Endothelial cell of umbilical vein (primary cell): ENCODE measurements around the gene CDH11.

Source experiments
- GATA2 ChIP-seq: IDR thresholded peaks from 2 replicates; pipeline ENCODE4 v1.7.0; 2011; ENCODE audit warnings: low read depth, mild to moderate bottlenecking, moderate library complexity, mixed read lengths, low read length; ENCODE audit not compliant: insufficient read length, insufficient read depth
- MYC ChIP-seq: IDR thresholded peaks from one replicate; pipeline ENCODE4 v1.6.1; 2011; ENCODE audit warnings: mild to moderate bottlenecking, low read depth, low read length
- POLR2A ChIP-seq: IDR thresholded peaks from 2 replicates; pipeline ENCODE4 v1.6.1; 2012; ENCODE audit warnings: low read depth, mild to moderate bottlenecking, control low read depth, low read length
- POLR2AphosphoS5 ChIP-seq: IDR thresholded peaks from 2 replicates; pipeline ENCODE4 v1.6.1; 2012; ENCODE audit warnings: low read depth, mild to moderate bottlenecking, control low read depth, low read length, moderate library complexity; ENCODE audit not compliant: insufficient read depth
- TF ChIP-seq, protein P1 (sequence below), 2 donors: IDR thresholded peaks; 1 replicate in 1 of 2; 2 replicates in 1 of 2; pipeline ENCODE4 v1.5.1; 2011; ENCODE audit warnings: low read length in 2 of 2, mild to moderate bottlenecking in 2 of 2, moderate library complexity in 2 of 2, control low read depth in 1 of 2, inconsistent platforms in 1 of 2, low read depth in 1 of 2; ENCODE audit not compliant: insufficient read depth in 1 of 2; ENCODE audit errors: extremely low read depth in 1 of 2

DNA sequence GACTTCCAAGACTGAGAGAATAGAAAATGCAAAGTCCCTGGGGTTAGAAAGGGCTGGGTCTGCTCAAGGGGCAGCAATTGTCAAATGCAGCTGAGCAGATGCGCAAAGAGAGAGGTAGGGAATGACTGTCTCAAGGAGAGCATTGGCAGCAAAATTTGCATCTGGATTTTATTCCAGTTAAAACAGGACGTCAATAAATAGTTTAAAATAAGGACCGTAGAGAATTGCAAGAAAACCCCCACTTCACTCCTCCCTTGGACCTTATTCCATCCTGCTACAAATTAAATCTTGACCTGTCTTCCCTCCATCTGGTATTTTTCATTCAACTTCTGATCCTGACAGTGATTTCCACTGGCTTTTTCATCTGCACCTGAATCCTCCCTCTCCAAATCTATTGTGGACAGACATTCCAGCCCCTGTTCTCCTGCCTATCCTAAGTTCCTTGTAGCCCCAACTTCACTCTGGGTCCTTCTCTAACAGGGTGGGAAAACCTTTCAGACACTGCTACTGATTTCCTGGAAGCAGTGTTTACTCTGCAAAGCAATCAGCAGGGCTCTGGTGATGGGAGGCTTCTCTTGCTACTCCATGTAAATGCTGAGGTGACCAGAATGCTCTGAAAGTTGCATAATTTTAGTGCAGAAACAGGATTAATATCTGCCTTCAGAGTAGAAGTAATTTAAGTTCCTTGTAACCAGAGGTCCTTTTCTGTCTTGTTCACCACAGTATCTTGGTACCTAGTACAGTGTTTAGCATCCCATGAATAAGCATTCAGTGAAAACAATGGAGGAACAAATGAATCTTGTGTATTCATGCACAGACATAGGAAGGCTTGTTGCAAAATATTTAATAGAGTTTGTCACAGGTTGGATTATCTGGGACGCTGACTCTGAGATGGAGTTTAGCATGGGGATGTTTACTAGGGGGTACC is 79.2 kb downstream of the CDH11 start:
- TF ChIP-seq GATA2 (no peak), POLR2A (no peak), POLR2AphosphoS5 (no peak), MYC (no peak)
- TF ChIP-seq, protein P1, sequence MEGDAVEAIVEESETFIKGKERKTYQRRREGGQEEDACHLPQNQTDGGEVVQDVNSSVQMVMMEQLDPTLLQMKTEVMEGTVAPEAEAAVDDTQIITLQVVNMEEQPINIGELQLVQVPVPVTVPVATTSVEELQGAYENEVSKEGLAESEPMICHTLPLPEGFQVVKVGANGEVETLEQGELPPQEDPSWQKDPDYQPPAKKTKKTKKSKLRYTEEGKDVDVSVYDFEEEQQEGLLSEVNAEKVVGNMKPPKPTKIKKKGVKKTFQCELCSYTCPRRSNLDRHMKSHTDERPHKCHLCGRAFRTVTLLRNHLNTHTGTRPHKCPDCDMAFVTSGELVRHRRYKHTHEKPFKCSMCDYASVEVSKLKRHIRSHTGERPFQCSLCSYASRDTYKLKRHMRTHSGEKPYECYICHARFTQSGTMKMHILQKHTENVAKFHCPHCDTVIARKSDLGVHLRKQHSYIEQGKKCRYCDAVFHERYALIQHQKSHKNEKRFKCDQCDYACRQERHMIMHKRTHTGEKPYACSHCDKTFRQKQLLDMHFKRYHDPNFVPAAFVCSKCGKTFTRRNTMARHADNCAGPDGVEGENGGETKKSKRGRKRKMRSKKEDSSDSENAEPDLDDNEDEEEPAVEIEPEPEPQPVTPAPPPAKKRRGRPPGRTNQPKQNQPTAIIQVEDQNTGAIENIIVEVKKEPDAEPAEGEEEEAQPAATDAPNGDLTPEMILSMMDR (IDR thresholded peaks at IDR 0.05; ENCODE audit: extremely low read depth in 1 of 2, insufficient read depth in 1 of 2, low read depth in 1 of 2, low read length in 2 of 2), result no peak
